ENCODE measurements around the gene TRDN.
"Not testable (repeated sequence)": the region's sequence is repeated elsewhere in the genome, so short reads cannot be mapped to it uniquely, and the experiment has no call there.

The TRDN gene

DNA sequence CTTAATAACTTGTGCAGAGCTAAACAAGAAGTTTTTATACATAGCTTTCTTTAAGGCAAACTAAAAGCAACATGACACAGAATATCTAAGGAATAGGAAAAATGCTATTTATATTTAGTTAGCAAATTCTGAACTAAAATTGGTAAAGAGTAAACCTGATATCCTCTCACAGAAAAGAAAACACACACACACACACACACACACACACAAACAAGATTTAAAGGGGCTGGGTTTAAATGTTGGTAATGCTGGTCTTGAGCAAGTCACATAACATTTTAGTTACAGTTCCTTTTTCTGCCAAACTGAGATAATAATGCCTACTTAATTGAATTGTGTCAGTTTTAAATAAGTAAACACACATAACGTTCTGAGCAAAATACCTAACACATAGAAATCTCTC lies 1.6 kb downstream of the TRDN start:
- DNase-seq (ENCODE audit: extremely low read depth in 1 of 2, low read depth in 1 of 2) = no peak

DNA sequence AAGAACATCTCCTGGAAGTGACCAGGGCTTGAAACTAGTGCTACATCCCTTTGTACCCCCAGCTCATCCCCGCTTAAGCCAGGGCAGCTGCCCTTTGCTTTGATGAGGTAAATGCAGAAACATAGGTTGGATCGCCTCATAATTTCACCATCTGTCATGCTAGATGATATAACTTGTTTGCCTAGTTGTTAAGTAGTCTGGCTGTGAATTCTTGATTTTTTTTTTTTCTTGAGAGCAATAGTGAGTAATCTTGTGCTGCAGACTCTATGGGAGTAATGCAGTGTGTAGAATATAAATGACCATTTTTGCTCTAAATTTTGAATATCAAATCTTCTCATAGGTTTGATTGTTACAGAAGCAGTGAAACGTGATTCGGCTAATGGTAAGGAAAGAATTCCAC lies 4.1 kb downstream of the TRDN start:
- DNase-seq (ENCODE audit: extremely low read depth in 1 of 2, low read depth in 1 of 2) = no peak

DNA sequence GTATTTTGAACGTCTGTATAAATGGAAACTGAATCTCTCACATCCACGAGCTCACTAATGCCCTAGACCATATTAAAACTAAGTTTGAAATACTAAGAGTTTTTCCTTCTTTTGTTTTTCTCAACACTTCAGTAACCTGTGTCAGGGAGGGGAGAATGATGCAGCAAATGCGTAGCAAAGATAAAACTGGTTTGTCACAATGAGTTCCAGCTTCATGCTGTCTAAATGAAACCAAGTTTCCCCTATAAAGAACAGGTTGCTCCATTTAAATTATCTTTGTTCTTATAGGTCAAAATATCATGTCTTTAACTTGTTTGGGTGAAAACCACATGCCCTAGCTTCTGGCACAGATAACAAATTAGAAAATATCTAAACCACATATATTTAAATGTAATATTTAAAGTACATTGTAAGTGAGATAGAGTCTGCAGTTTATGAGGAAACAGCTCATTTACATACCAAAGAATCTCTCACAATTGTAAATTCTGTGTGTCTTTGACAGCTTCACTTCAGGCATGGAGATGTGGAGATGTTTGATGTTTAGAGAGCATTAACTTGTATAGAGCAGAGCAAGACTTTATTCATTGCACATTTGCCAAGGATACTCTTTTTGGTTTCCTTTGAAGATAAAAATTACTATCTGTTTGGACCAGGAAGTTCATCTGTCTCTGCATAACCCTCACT lies 7.3 kb downstream of the TRDN start:
- no peak for DNase-seq (ENCODE audit: extremely low read depth in 1 of 2, low read depth in 1 of 2)

DNA sequence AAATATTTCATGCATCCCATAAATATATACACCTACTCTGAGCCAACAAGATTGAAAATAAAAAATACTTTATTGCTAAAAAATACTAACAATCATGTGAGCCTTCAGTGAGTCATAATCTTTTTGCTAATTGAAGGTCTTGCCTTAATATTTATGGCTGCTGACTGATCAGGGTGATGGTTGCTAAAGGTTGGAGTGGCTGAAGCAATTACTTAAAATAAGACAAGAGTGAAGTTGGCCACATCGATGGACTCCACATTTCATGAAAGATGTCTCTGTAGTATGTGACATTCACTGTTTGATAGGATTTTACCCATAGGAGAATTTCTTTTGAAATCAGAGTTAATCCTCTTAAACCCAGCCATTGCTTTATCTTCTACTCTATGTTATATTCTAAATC lies 11.1 kb downstream of the TRDN start:
- no peak for DNase-seq (ENCODE audit: extremely low read depth in 1 of 2, low read depth in 1 of 2)

DNA sequence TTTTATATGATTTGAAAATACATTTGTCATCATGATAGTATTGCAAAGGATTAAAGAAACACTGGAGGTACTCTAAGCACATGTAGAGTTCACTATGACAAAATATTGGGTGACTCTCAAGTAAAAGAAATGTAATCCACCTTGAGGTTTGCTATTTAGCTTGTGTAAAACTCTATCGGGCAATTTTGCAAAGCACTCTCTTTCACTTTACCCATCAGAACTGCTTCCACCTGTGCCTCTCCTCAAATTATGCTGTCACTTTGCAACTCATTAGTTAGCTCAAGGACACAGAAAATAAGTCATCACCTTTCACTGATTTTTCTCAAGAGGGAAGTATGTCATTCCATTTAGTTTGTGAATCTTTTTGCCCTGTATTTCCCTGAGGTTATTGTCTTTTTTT lies 14.0 kb downstream of the TRDN start:
- DNase-seq (ENCODE audit: extremely low read depth in 1 of 2, low read depth in 1 of 2) = no peak

DNA sequence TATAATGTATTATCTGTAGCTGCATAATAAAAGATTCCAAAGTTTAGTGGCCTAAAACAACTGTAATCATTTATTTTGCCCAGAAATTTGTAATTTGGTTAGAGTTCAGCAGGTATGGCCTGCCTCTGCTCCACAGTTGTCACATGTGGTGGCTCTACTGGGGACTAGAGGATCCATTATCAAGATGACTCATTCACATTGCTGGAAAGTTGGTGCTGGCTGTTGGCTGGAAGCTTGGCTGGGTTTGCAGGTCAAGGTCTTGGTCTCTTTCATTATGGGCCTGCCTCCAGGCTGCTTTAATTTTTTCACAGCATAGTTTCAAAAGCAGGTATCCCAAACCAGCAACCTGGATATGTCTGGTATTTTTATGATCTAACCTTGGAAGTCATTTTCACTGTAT lies 17.6 kb downstream of the TRDN start:
- no peak for DNase-seq (ENCODE audit: extremely low read depth in 1 of 2, low read depth in 1 of 2)

DNA sequence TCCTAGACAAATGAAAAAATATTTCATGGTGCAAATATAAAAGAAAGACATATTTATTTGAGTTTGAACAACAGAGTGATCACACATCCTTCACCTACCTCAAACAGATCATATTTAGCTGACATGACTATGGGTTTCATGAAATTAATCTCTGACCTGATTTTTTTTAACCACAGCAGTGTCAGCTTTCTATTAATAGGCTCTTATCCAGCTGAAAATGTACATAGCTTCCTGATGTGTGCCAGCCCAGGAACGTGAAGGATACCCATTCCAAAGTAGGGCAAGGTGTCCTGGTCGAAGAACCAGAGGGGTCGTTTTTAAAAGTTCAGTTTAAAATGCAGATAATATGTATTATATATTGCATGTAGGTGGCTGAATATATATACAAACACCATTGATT lies 19.8 kb downstream of the TRDN start:
- DNase-seq (ENCODE audit: extremely low read depth in 1 of 2, low read depth in 1 of 2) = no peak

DNA sequence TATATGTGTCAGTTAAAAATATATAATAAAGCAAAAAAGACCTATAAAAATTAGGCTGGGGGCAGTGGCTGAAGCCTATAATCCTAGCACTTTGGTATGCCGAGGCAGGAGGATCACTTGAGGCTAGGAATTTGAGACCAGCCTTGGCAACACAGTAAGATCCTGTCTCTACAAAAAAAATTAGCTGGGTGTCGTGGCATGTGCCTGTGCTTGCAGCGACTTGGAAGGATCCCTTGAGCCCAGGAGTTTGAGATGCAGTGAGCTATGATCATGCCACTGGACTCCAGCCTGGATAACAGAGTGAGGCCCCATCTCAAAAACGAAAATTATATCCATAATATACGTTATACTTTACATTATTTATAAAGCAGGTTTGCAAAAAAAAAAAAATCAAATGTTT lies 20.7 kb downstream of the TRDN start:
- DNase-seq (ENCODE audit: extremely low read depth in 1 of 2, low read depth in 1 of 2) = no peak

DNA sequence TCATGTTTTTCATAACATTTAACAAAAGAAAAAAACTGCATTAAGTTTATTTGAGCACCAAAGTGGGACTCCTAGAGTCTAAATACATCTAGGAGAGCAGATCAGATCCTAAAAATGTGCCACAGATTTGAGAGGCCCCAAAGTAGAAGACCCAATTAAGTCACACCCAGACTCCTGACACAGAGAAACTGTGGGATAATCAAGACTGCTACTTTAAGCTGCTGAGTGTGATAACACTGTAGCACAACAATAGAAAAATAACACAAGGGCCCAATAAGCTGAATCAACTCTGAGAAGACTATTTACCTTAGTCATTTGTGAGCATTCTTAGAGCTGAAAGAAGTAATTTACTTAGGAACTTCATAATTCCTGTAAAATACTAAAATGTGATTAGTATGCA lies 26.0 kb downstream of the TRDN start:
- DNase-seq (ENCODE audit: extremely low read depth in 1 of 2, low read depth in 1 of 2) = no peak

DNA sequence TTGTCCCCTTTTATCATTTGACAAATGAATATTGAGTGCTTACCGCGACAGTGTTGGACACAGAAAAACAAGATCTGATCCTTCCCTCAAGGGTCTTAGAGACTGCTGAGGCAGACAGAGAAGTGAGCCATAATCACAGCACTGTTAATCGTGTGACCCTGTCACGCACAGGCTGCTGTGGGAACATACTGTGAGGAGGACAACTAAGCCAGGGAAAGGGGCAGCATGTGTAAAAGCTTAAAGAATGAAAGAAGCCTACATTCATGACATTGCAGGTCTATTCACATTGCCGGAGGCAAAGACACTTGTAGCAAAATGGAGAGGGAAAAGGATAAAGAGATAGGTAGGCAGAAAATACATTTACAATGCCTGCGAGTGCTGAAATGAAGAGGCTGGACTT lies 32.7 kb downstream of the TRDN start:
- DNase-seq (ENCODE audit: extremely low read depth in 1 of 2, low read depth in 1 of 2) = no peak

DNA sequence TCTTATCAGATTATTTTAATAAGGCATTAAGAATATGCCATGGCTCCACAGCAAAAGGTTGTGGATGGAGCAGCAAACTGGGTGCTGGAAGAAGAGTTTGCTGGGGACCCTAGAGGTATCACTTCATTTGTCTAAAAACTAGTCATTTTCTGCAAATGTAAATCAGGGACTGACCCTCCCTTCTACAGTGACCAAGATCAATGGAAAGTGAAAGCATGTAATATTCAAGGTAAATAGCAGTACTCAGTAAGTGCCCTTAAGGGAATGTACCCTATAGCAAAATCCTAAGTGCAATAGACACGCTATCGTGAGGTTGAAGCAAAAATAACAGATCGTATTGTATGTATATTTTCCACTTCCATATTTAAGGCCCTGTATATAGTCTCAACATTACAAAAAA lies 38.7 kb downstream of the TRDN start:
- DNase-seq (ENCODE audit: extremely low read depth in 1 of 2, low read depth in 1 of 2) = no peak

DNA sequence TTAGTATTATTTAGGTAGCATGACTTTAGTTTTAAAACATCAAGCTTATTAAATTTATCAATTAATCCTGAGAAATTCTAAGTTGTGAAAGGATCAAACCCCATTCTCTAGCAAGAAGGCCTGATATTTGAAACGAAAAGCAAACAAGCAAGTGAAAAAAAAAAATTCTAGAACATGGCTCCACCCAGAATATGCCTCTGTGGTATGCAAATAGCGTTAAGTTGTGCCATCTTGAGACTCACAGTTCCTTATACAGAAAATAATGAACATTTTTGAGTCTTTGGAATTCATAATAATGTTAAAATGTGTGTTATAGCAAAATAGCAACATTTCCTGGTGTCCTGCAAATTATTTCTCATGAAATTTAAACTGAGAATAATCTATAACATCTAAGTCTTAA lies 42.0 kb downstream of the TRDN start:
- DNase-seq (ENCODE audit: extremely low read depth in 1 of 2, low read depth in 1 of 2) = no peak

DNA sequence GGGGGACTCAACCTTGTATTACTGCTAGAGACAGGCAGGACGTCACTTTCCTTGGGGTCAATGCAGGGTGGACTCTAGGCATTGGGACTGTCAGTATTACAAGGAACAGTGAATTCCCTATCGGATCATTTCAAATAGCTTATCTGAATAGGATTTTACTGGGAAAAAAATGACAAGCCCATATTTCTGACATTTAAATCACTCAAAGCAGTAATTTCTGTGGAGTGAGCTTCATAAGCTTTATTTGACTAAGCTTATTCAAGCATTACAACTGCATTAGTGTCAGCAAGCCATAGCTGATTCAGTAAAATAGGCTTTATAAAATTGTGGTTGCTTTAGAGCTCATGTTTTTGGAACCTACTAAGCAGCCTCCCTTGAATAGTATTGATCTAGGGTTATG lies 44.3 kb downstream of the TRDN start:
- no peak for DNase-seq (ENCODE audit: extremely low read depth in 1 of 2, low read depth in 1 of 2)

DNA sequence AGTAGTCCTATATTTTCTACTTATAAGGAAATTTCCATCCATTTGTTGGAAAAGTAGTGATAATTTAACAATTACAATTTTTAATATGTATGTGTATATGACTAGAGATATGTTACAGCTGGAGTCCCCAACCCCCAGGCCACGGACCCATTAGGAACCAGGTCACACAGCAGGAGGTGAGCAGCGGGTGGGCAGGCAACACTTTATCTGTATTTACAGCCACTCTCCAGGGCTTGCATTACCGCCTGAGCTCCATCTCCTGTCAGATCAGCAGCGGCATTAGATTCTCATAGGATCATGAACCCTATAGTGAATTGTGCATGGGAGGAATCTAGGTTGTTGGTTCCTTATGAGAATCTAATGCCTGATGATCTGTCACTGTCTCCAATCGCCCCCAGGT lies 46.8 kb downstream of the TRDN start:
- DNase-seq (ENCODE audit: extremely low read depth in 1 of 2, low read depth in 1 of 2) = no peak

DNA sequence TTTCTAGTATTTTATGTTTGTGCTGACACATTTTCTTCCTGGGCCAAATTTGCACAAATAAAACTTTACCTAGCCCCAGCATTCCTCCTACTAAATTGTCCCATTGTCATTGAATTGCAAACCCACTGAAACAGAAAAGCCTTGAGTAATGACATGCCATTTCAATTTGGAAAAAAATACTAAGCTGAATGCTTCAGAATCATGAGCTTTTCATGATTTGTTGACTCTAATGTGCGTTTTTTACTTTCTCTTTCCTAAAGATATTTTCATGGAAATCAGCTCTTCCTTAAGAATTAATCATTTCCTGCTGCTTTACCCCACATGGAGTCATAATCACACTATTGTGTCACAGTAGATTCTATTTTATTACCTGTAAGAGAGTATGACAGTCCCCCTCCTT lies 47.4 kb downstream of the TRDN start:
- DNase-seq (ENCODE audit: extremely low read depth in 1 of 2, low read depth in 1 of 2) = no peak

DNA sequence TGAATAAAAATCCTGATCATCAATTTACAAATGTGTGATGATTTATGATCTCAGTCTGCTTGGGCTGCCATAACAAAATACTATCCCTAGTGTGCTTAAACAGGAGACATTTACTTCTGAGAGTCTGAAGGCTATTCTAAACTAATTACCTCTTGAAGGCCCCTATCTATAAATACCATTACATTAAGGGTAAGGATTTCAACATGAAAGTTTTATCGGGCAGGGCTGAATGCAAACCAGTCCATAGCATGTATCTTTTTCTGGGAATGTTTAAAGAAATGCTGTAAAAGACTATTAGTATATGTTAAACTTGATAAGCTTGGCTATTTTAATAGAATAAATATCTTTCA lies 48.2 kb downstream of the TRDN start:
- DNase-seq (ENCODE audit: extremely low read depth in 1 of 2, low read depth in 1 of 2) = no peak

DNA sequence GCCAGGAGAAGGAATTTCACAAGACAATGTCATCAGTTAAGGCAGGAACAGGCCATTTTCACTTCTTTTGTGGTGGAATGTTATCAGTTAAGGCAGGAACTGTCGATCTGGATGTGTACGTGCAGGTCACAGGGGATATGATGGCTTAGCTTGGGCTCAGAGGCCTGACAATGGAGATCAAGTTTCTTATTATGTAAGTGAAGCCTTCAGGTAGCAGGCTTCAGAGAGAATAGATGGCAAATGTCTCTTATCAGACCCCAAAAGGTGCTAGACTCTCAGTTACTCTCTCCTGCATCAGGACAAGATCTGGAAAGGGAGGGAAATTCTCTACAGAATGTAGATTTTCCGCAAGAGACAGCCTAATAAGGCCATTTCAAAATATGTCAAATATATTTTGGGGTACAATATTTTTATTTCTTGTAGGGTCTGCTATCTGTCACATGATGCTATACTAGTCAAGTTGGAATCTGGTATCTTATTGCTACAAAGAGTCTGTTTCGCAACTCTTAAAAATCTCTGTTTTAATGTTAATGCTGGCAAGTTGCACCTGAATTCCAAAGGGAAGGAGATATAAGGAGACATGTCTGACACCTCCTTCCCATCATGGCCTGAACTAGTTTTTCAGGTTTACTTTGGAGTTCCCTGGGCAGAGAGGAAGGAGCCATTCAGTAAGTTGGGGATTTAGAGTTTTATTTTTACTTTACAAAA lies 48.8 kb downstream of the TRDN start:
- no peak for DNase-seq (ENCODE audit: extremely low read depth in 1 of 2, low read depth in 1 of 2)

DNA sequence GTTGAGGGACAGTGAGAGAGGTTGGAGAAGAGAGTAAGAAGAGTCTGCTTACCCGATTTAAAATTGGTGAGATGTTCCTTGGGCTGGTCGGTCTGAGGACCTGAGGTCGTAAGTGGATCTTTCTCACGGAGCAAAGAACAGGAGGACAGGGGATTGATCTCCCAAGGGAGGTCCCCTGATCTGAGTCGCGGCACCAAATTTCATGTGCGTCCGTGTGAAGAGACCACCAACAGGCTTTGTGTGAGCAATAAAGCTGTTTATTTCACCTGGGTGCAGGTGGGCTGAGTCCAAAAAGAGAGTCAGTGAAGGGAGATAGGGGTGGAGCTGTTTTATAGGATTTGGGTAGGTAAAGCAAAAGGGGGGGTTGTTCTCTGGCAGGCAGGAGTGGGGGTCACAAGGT lies 49.3 kb downstream of the TRDN start:
- DNase-seq (ENCODE audit: extremely low read depth in 1 of 2, low read depth in 1 of 2) = not testable (repeated sequence)

DNA sequence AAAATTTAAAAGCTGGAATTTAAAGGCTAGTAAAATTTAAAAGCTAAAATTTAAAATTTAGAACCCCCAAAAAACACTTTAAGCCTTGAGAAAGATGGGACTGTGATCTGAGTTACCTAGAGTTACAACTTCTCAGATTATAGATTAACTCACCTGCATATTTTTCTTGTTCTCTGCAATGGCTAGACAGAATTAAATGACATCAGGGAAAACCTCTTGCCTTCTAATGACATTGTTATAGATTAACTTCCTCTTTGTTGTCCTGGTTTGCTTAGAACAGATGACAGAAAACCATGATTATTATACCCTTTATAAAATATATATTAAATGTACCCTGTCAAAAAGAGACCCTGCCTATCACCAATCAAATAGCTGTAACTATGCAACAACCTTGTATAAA lies 56.4 kb downstream of the TRDN start:
- no peak for DNase-seq (ENCODE audit: extremely low read depth in 1 of 2, low read depth in 1 of 2)

DNA sequence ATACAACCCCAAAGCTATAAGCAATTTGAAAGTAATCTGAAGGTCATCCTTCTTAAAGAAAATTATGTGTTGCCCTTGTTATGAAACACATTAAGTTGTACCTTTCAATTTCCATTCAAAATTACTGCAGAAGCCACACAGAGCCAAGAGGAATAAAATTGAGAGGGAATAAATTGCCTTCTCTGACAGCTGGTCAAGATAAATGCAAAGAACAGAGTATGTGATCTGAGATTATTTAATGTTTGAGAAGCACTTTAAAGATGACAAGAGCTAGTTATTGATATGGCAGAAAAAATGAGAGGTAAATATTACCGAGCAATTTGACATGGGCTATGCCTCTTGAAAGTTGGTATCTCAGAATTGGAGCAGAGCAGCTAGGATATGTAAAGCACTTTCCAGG lies 61.6 kb downstream of the TRDN start:
- no peak for DNase-seq (ENCODE audit: extremely low read depth in 1 of 2, low read depth in 1 of 2)

DNA sequence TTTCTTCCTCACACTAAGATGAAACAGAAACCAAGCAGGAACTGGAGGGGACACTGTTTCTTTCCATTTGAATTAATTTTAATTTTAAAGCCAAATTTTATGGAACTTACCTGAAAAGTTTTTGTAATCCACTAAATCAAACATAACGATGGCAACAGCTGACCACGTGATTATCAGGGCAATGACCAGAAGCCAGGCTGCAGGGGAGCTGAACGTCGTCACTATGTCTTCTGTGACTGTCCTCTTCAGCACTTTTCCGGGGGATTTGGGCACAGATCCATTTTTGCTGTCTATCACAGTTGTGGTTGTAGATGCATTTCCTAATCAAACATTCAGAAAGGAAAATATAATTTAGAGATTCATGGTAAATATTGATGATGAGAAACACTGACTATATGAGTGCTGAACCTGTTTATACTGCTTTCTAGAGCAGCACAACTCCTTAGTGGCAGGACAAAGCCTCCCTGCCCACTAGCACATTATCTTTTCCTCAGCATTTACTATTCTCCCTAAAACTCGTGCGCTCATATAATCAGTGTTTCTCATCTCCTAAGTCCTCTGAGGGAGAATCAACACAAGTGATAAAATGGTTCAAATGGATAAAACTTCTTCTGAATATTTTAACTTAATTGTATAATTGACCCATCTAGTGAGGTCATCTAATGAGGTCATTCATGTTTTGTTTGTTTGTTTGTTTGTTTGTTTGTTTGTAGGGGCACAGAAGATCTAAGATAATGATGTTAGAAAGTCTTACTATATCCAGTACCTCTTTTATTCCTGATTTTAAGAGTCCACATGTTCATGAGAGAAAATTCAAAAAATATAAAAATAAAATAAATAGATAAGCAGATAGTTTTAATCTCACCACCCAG lies 65.7 kb downstream of the TRDN start:
- DNase-seq (ENCODE audit: extremely low read depth in 1 of 2, low read depth in 1 of 2) = no peak

DNA sequence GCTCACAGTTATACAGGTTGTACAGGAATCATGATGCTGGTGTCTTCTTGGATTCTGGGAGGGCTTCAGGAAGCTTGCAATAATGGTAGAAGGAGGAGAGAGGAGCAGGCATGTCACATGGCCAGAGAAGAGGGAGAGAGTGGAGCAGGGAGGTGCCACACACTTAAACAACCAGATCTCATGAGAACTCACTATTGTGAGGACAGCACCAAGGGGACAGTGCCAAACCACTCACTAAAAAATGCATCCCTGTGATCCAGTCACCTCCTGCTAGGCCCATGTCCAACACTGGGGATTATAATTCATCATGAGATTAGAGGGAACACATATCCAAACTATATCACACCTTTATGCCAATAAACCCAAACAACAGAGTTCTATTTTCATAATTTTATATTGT lies 67.2 kb downstream of the TRDN start:
- DNase-seq (ENCODE audit: extremely low read depth in 1 of 2, low read depth in 1 of 2) = no peak
